LoVo (cell line): Measurements from ENCODE around the gene EPHA1.
"Not testable (repeated sequence)": the region's sequence is repeated elsewhere in the genome, so short reads cannot be mapped to it uniquely, and the experiment has no call there.

ENCODE experiments used
- DNase-seq: peaks from one replicate; pipeline ENCODE4 v3.0.0-alpha.2; 2016; ENCODE audit warnings: low spot score

EPHA1 gene

DNA sequence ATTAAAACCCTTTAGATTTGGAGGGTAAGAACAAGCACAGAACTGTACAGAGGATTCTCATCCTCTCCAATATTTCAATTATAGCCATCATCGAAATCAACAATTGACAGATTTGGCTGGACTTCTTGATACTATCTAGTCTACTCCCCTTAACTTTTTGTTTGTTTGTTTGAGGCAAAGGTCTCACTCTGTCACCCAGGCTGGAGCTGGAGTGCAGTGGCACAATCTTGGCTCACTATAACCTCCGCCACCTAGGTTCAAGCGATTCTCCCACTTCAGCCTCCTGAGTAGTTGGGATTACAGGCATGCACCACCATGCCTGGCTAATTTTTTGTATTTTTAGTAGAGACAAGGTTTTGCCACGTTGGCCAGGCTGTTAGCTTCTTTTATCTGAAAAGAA, 6.4 kb downstream of the EPHA1 start:
- not testable (repeated sequence) for DNase-seq

DNA sequence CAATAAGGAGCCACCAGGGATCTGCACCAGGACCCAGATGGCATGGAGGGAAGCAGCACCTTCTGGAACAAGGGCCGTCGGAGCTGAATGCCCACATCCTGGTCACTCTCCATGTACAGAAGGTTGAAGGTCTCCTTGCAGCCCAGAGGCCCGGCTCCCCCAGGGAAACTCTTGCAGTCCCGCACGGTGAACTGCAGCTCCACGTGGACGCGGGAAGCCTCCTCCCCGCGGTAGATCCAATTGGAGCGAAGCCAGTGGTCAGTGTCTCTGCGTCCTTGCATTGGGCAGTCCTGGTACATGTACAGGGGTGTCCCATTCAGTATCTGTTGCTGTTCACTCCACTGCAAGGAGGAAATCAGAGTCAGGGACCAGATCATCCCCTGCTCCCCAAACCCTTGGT, 7.4 kb downstream of the EPHA1 start:
- DNase-seq = no peak

DNA sequence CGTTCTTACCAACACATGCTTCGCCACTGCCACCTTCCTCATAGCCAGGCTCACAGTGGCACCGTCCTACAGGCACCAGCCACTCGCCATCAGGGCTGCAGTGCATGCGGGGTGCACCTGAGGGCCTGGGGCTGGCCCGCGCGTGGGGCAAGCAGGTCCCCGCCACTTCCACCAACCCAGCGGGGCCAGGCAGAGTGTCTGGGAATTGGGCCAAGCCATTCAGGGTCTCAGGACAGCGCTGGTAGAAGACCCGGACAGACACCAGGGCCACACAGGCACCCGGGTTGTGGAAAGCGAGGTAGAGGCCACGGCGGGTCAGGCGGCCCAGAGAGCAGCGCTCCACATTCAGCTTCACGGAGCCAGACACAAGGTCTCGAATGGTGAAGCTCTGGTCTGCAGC, 9.0 kb downstream of the EPHA1 start:
- DNase-seq = no peak

DNA sequence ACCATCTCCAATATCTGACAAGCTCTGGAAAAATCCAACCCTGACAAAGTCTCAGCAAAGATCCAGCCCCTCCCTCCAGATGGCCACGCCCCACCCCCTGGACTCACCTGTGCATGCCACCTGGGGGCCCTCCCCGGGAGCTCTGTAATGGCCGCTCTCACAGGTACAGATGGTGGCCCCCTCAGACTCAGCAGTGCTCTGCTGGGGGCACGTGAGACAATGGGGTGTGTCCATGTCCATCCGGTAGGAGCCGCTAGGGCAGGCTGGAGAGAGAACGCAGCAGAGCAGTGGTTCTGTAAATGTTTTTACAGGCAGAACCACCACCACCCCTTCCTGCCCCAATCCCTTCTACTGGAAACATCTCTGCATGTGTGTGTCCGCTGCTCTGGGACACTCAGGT, 9.5 kb downstream of the EPHA1 start:
- DNase-seq = no peak

DNA sequence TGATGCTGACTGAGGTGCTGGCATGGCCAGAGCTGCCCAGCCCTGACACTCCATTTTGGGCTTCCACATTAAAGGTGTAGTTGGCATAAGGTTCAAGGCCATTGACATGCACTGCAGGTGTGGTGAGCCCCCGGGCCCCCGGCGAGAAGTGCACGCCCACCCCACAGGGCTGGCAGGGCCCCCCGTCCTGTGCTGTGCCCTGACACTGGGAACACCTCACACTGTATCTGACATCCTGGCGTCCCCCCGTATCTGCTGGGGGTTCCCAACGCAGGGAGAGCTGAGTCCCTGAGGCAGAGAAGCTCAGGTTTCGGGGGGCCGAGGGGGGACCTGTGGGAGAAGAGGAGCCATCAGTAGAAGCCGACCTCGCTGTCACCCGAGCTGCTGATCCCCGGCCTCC, 10.0 kb downstream of the EPHA1 start:
- no peak for DNase-seq

DNA sequence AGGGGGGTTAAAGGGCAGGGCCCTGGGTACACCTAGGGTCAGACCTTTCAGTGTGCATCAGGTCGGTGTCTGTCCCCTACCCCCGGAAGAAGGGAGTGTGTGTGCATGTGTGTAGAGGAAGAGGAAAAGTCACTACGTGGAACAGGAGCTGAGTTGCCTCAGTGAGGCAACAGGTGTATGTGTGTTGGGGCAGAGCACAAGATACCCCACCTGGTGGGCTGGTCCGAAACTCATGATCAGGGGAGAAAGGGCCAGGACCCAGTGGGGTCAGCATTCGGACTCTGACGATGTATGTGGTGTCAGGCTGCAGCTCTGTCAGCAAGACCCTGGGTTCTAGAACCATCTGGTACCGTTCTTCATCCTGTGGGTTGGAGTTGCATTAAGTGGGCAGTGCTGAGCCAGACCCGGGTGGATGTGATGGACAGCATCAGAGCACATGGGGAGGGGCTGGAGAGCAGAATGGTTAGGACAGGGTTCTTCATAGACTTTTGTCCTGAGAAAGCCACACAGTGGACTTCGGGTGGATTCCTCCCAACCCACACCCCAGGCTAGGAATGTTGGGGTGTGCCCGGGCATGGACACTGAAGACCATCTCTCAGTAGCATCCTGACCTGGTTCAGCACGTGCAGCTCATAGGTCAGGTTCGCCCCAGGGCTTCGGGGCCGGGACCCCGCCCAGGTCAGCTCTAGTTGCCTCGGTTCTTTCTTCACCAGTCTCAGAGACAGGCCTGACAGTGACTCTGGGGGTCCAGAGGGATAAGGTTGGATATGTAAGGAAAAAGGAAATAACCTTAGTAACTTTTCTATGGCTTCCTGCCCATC, 10.7 kb downstream of the EPHA1 start:
- no peak for DNase-seq

DNA sequence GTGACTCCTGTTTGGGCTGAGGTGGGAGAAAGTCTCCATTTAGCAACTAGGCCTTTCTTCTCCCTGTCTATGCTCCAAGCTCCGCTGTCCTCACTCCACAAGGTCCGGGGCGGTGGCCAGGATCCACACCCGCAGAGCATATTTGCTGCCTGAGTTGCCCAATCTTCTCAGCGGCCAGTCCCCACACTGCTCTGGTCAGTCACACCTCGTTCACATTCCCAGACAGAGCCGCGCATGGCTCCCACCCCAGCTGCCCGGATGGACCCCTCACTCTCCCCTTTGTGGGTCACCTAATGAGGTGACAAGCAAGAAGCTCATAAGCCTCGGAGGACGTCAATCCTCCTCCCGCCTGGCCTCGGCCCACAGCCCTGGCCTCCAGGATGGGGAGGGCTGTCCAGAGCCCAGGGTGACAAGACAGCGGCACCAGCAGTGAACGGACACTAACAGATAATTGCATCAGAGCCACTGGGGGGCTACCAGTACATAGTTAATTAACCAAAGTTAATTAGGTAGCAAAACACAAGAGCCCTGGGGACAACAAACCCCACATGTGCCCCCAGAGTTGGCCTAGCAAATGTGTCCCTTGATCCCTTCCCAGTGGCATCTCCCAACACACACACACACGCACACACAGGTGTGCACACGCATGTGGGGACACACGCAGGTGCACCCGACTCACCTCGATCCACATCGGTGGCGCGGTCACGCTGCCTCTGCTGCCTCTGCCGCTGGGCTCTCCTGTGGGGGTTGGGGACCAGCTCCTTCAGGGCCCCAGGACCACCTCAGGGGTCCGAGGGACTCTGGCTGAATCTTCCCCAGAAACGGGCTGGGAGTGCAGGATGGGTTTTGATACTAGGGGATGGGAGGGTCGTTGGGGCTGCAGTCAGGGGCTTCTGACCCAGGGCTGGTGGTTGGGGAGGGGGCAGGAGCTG, 11.8 kb downstream of the EPHA1 start:
- DNase-seq = no peak

DNA sequence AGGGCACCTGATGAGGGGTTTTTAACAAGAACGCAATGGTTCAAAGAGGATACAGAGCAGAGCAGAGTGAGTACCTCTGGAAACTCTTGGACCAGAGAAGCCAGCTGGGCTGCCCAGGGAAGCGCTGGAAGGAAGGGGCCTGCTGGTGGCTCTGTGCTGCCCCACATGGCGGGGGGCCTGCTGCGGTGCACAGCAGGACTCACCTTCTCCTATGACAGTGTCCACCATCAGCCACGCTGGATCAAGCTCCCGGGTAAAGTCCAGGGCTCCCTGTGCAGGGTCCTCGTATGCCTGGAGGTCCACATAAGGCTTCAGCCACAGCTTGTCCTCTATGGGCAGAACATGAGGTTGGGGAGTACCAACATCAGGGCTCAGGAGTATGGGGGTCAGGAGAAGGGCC, 12.5 kb downstream of the EPHA1 start:
- DNase-seq = no peak

DNA sequence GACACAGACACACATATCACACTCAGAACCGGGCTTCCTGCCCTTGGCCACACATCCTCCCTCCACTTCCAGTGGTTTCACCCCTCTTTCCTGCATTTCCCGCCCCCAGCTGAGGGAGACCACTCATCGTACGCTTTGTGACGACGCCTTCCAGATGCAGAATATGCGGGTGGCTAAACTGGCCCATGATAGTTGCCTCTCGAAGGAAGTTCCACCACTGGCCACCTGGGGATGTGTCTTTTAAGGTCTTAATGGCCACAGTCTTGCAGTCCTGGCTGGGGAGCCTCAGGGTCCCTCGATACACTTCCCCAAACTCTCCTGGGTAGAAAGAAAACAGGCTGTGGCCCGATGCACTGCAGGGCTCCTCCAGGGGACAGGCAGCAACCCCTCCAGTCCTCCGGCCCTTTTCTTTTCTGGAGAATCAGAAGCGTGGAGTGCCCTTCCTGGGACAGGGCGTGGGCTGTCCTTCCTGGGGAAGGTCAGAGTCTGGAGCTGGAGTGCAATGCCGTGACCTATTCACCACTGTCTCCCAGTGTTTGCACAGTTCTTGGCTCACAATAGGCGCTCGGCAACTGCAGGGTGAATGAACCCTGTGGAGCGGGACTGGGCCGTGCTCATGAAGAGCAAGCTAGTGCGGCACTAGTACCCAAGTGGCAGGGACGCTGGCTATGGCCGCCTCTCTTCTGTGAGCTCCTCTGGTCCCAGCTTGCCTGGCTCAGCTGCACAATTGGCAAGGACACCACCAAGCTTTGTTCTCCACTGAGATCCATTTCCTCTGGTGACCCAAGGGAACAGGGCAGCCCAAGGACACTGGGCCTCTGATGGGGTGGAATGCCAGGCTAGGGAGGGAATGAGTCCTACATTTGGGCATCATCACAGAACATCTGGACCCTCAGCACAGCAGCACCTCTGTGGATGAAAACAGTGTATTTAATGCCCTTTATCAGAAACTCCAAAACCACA, 13.2 kb downstream of the EPHA1 start:
- no peak for DNase-seq

DNA sequence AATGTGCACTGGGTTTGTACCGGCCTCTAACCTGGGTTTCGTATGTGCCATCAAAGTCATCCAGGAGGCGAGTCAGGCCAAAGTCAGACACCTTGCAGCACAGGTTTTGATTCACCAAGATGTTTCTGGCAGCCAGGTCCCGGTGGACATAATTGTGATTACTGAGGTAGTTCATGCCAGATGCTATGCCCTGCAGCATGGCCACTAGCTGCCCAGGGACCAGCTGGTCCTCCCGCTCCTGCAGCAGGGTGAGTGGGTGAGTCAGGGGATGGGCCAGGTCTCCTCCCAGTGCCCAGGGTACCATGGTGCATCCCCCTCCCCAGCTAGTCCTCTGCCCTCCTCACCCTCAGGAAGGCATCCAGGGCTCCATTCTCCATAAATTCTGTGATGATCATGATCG, 13.9 kb downstream of the EPHA1 start:
- DNase-seq = no peak

DNA sequence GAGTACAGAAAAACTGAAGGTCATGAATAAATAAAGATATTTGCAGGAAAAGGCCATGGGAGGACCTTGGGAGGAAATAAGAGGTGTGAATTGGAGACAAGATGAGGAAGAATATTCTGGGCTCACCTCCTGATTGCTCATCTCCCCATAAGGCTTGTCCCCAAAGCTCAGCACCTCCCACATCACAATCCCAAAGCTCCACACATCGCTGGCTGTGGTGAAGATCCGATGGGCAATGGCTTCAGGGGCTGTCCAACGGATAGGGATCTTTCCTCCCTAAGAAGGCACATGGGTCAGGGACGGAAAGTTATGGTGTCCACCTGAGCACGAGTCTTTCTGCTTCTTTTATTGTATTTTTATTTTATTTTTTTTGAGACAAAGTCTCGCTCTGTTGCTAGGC, 14.6 kb downstream of the EPHA1 start:
- DNase-seq = no peak

DNA sequence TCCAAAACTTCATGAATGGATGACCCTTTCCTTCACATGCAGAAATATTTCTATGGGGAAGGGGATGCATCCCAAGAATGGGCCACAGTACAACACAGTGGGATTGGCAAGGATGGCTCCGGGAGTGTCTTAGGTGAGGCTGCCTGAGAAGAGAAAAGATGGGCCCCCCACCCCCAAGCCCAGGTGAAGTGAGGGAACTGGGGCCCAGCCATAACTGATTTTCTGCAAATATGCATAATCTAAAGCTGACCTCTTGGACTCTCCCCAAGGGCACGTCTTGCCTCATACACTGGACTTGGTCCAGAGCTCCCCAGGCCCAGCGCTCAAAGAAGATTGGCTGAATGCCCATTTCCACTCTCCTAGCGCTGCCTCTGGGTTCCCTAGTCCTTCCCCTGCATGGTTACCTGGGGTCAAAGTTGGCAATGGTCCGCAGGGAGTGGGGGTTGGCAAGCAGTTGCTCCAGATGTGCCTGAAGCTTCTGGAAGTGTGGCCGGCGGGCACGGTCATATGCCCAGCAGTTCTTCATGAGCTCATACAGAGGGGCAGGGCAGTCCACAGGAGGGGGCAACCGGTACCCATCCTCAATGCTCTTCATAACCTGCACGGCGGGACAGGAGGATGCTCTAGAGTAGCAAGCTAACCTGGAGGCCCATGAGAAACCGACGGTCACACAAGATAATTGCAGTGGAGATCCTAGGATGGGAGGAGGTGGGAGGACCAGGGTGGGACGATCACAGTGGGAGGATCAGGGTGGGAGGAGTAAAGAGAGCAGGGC, 15.2 kb downstream of the EPHA1 start:
- DNase-seq = no peak

DNA sequence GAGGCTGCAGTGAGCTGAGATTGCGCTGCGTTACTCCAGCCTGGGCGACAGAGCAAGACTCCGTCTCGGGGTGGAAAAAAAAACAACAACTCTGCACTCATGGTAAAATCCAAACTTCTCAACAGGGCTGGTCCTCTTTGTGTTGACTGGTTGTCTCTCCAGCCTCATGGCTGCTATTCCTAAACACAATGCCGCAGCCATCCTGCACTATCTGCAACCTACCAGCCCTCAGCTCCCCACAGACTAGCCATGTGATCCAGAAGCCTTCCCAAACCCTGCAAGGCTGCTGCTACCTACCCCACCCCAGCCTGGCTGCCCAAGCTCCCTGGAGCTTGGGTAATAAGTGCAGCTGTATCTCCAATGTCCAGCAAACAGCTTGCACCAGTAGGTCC, 15.8 kb downstream of the EPHA1 start:
- no peak for DNase-seq

DNA sequence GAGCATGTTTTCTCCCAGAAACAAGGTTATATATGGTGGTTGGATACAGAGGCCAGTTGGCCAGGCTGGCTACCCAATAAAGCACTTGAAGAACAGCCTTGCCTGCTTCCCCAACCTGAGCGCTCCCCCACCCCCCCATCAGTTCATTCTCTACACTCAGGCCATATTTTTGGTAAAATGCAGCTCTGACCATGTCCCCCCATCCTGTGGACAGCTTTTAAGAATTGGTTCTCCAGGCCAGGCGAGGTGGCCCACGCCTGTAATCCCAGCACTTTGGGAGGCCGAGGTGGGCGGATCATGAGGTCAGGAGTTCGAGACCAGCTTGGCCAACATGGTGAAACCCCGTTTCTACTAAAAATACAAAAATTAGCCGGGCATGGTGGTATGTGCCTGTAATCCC, 16.2 kb downstream of the EPHA1 start:
- DNase-seq = not testable (repeated sequence)

DNA sequence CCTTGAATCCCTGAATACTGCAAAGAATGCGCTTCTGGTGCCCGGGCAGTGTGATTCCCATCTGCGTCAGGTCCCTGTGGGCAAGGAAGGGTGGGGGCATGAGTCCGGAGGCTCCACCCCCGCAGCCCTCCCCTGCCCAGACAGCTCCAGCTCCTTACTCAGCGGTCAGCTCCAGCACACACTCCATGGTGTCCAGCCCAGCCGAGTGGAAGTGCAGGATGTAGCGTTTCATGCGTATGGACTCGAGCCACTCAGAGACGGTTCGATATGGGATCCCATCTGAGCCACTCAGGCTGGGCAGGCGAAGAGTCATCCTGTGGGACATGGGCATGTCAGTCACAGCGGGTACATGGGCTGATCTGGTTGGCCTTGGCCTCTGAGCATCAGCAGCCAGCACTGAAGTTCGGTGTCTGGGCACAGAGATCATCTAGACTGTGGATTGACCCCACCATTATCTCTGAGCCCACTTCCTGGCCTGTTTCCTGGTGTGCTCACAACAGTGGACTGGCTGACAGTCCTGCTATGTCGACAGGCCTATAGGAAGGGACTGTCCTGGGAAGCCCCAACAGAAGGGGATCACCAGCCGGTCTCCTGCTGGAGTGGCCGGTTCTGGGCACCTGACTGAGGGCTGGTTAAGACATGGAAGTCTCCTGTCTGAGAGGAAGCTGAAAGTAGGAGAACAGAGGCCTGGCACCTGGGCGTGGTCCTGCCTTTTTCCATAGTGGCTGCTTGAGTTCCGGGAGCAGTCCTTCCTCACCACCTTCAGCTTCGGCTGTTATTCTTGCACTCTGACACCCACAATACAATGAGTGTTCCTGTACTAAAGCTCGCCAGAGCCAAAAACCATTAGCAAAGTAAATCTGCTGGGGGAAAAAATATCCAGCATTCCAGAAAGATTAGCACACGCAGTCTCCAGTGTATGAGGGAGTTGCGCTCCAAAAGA, 16.9 kb downstream of the EPHA1 start:
- no peak for DNase-seq

DNA sequence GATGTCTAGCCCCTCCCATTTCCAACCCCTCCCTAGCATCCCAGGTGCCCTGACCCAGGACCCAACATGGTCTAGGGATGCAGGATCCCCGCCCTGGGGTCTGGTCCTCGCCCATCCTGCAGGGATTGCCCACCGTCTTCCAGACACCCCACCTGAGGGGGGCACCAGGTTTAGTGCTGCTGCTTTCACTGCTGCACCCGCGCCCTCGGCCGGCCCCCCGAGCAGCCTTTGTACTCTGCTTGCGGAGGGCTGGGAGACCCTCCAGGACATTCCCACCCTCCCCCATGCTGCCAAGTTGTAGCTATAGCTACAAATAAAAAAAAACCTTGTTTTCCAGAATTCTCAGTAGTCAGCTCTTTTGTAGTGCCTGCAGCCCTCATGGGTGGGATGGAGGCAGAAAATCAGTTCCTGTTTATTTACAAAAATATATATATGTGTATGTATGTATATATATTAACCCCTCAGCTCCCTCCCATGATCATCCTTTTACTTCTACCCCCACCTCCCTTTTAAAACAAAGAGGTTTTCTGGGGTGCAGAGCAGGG, 17.8 kb downstream of the EPHA1 start:
- DNase-seq = no peak

DNA sequence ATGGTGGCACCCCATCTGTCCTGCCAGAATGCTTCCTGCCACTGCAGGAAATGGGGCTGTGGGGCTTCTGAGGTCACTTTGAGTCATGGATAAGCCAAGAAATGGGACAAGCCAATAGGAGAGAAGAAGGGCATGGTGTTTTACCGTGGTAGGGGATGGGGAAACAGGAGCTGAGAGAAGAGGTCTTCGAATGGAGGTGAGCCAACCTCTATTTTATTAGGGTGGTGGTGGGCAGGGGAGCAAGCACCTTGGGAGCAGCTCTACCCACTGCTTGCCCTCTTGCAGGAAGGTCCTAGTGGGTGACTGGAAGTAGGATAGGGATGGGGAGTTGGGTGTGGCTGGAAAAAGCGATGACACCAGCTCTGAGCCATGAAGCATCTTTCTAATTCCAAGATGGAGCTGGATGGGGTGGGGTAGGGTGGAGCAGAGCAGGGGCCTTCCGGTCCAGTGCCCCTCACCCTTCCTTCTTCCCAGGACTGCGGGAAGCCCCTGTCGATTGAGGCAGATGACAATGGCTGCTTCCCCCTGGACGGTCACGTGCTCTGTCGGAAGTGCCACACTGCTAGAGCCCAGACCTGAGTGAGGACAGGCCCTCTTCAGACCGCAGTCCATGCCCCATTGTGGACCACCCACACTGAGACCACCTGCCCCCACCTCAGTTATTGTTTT, 18.4 kb downstream of the EPHA1 start:
- DNase-seq = no peak

DNA sequence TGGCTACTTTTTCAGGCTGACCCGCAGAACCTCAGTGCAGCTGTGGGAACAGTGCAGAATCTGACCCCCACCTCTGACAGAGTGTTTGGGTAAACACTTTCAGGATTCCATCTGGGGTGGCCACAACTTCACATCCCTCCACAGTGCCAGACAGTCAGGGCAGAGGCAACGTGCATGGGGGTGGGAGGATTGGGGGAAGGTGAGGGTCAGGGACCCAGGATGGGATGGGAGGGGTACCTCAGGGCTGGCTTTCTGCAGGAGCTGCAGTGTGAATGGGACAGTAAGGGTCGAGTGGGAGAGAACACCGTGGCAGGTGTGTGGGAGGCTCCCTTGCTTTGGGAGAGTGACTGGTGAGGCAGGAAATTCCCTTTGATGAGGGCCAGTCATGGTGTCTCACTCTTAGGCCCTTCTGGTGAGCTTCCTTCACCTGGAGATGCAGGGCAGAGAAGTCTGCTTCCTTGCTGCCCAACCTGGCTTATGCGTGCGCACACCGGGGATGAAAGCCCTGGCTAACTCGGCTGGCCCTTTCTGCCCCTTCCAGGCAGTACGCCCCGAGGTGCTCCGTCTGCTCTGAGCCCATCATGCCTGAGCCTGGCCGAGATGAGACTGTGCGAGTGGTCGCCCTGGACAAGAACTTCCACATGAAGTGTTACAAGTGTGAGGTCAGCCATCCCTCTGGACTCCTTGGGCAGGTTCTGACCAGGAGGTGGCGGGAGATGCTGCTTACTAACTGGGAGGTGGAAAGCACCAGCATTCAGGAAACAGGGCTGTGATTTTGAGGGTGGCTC, 19.1 kb downstream of the EPHA1 start:
- no peak for DNase-seq
